ENCODE measurements around the gene DOCK1.
"Not testable (repeated sequence)": the region's sequence is repeated elsewhere in the genome, so short reads cannot be mapped to it uniquely, and the experiment has no call there.

DOCK1 gene

GRCh38 chr10:127278001-127278400, 372.8 kb downstream of the DOCK1 start:
- DNase-seq (ENCODE audit: low spot score): no peak

DNA sequence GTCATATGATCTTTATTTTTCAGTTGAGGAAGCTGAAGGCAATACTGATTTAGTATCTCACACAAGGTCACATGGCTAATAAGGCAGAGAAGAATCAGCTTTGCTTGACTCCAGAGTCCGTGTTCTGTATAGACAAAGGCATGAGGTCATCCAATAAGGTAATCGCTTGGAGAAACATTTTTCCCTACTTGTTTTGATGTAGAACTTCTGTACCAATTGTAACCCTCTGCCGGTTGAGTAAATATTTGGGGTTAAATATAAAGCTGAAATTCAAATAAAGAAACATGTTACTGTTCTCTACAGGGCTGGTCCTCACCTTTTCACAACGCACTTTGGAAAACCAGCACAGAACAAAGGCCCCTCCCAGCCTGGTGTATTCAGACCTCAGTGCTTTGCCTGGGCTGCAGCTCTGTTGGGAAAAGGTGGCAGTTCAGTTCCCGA, 374.1 kb downstream of the DOCK1 start:
- DNase-seq (ENCODE audit: low spot score): no peak

GRCh38 chr10:127280446-127280845, 375.2 kb downstream of the DOCK1 start:
- DNase-seq (ENCODE audit: low spot score): no peak

- no peak for DNase-seq (ENCODE audit: low spot score)
These were observed 377.8 kb downstream of the DOCK1 start for GRCh38 chr10:127283017-127283416.

DNA sequence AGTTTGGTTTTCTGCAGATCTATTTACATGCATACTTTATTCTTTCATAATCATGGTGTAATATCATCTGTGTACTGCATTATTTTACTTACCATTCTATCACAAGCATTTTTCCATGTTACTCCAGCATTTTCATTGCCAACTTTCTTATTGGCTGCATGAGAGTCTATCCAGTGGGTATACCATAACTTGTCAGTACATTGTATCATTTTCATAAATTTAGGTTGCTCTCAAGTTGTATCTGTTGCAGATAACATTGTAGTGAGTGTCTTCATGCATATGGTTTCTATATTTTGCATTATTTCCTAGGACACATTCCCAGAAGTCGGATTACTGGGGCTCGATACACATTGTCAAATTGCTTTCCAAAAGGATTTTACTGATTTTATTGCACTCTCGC, 378.3 kb downstream of the DOCK1 start:
- DNase-seq (ENCODE audit: low spot score): no peak

GRCh38 chr10:127290850-127291249, 385.6 kb downstream of the DOCK1 start:
- no peak for DNase-seq (ENCODE audit: low spot score)

GRCh38 chr10:127291329-127291728, 386.1 kb downstream of the DOCK1 start:
- DNase-seq (ENCODE audit: low spot score): no peak

- DNase-seq (ENCODE audit: low spot score): no peak
These were observed 387.7 kb downstream of the DOCK1 start for GRCh38 chr10:127292888-127293287.

- no peak for DNase-seq (ENCODE audit: low spot score)
These were observed 388.4 kb downstream of the DOCK1 start for GRCh38 chr10:127293640-127294039.

DNA sequence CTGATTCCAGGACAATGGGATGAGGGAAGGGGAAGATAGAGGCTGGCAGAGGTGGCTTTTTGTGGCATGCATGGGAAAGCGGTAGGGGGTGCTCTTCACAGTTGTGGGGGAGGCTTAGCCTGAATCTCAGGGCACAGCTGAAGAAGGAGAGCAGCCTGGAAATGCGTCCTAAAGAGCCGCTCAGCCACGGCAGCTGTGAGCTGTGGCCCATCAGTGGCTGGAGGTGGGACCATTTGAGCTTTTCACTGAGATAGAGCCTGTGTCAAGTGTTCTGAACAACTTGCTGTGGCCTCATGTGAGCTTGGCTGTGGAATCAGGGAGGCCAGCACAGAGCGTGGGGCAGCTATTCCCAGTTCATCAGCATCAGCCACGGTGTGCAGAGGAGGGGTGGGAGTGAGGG, 391.5 kb downstream of the DOCK1 start:
- no peak for DNase-seq (ENCODE audit: low spot score)

DNA sequence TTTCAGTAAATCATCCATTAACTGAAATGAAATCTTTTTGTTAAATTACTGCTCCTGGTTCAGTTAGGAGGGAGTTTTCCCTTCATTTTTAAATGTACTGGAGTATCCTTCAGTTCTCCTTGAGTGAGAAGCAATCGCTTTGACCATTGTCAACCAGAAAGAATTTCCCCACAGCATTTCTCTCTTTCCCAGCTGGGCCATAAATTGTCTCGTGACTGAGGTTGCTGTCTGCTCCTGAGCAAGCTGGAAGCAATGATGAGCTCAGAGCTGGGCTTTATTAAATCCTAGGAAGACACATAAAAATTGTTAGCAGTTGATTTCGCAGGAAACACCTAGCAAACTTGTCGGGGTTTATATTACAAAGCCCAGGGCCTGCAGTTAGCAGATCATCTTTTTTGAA, 393.2 kb downstream of the DOCK1 start:
- no peak for DNase-seq (ENCODE audit: low spot score)

DNA sequence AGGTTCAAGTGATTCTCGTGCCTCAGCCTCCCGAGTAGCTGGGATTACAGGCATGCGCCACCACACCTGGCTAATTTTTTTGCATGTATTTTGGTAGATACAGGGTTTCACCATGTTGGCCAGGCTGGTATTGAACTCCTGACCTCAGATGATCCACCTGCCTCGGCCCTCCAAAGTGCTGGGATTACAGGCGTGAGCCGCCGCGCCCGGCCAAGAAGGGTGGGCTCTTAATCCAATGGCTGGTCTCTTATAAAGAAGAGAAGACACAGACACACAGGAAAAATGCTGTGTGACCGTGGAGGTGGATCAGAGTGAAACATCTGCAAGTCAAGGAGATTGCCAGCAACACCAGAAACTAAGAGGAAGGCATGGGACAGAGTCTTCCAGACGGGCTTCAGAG, 394.0 kb downstream of the DOCK1 start:
- not testable (repeated sequence) for DNase-seq (ENCODE audit: low spot score)

DNA sequence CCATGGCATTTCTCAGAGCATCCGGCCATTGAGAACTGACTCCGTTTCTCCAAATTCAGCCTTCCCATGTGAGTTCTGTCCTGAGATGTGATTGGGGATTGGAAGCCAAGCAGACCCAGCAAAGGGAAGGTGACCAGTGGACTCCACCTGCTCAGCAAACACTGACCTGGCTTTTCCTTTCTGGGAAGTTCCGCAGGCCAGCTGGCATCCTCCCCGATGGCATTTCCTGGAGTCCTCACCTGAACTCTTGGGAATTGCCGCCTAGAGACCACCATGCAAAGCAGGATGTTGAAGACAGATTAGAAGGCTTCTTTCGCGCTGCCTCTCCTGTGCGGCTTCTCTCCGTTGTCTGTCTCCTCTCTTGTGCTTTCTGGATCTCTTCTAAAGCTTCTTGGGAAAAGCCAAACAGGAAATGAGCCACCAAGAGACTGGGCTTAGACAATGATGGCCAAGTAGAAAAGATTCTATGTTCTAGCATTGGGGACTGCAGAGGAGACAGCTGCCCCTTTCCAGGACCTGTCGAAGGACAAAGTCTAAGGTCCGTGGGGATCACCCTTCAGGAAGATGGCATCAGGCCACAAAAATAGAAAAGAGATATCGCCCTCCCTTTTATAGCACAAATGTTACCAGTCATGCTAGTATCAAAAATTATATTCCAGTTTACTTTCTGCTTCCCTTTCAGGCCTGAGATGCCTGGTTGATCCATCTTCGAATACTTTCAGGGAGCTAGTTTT, 394.9 kb downstream of the DOCK1 start:
- no peak for DNase-seq (ENCODE audit: low spot score)

GRCh38 chr10:127300868-127301321, 395.7 kb downstream of the DOCK1 start:
- DNase-seq (ENCODE audit: low spot score): no peak

- DNase-seq (ENCODE audit: low spot score): no peak
These were observed 397.1 kb downstream of the DOCK1 start for GRCh38 chr10:127302343-127302742.

DNA sequence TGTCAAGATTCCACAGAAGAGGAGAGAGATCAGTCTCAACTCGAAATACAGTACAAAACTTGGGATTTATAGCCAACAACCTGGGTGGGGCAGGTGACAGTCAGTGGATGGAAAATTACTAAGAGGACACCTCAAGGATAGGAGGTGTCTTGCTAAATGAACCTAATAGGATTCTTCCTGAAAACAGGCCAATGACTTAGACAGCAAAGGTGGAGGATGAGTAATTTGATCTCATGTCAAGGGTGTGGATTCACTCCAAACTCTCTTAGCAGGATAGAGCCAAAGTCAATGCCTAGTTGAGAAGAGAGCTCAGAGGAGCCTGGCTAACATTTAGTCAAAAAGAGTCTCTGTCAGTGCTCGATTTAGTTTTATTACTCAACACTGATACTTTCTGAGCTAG, 397.9 kb downstream of the DOCK1 start:
- DNase-seq (ENCODE audit: low spot score): no peak

GRCh38 chr10:127303746-127304145, 398.5 kb downstream of the DOCK1 start:
- no peak for DNase-seq (ENCODE audit: low spot score)

- DNase-seq (ENCODE audit: low spot score): no peak
These were observed 401.3 kb downstream of the DOCK1 start for GRCh38 chr10:127306479-127306878.

- no peak for DNase-seq (ENCODE audit: low spot score)
These were observed 402.1 kb downstream of the DOCK1 start for GRCh38 chr10:127307338-127307737.

- DNase-seq (ENCODE audit: low spot score): no peak
These were observed 402.8 kb downstream of the DOCK1 start for GRCh38 chr10:127308031-127308430.

GRCh38 chr10:127309619-127310018, 404.4 kb downstream of the DOCK1 start:
- DNase-seq (ENCODE audit: low spot score): not testable (repeated sequence)

- DNase-seq (ENCODE audit: low spot score): no peak
These were observed 405.2 kb downstream of the DOCK1 start for GRCh38 chr10:127310430-127310829.

DNA sequence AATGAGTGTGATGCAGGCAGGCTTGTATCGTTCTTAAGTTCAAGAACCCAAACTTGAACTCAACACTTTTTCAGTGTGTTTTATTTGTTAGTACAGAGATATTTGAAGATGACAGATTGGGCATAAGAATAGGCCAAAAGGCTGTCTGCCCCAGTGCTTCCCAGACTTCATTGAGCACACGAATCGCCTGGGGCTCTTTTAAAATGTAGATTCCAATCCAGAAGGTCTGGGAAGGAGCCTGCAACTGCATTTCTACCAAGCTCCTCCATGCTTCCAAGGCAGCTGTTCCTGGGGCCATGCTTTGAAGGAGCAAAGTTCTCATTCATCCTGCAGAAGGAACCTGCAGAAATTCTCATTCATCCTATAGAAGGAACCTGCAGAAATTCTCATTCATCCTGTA, 405.7 kb downstream of the DOCK1 start:
- DNase-seq (ENCODE audit: low spot score): no peak

DNA sequence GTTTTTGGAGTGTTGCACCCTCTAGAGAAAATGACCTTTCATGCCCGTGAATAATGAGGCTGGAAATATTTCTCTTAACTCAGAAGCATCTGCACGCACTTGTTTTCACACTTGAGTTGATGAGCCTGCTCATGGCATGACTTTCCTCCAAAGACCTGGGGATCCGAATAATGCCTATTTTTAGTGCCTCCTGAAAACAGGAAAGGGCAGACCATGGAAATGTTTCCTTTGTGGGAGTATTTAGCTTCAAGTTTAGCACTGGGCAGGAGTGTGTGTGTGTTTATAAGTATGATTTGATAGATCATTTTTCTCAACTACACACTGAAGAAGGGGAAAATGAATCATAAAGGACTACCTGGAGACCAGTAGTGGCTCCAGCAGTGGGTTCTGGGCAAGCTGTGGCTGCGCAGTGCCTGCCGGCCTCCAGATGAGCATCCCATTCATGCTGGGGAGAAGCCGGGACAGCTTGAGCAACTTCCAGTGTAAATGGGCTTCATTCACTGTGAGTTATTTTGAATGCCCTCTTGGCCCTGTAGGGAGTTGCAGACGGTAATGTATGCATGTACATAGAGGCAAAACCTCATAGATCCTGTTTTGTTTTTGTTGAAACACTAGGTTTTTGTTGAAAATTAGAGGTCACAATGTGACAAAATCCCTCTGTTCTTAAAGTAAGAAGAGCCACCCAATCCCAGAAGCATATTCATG, 408.9 kb downstream of the DOCK1 start:
- DNase-seq (ENCODE audit: low spot score): no peak
